ENCODE results near the gene ACVR1B. TPM values are rescaled to one million over a fixed set of nuclear protein-coding genes. Genes with fewer than 3 reads are reported as not detected.

The ACVR1B gene
- total RNA-seq, 1 donor from 2014 or later = 65.7 TPM

DNA sequence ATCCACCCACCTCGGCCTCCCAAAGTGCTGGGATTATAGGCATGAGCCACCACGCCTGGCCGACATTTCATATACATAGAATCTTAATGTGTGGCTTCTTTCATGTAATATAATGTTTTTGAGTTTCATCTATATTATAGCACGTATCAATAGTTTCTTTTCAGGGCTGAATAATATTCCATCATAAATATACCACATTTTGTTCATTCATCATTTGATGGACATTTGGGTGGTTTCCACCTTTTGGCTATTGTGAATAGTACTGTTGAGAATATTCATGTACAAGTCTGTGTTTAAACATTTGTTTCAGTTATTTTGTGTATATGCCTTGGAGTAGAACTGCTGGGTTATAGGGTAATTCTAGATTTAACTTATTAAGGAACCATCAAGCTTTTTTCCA is 12.0 kb downstream of the ACVR1B start:
- Mint-ChIP-seq H3K4me1 (ENCODE audit: low read depth) (peaks cover 40% of the 10 kb centered on the region), H3K36me3 (ENCODE audit: insufficient read depth) (peaks cover 43% of the 10 kb centered on the region), H3K4me3 (ENCODE audit: low read depth) (no peak overlapping the region), H3K27me3 (no peaks in the 10 kb centered on the region), H3K27ac (peak overlapping the region; percentile 57), H3K9me3 (ENCODE audit: low read depth) (peaks cover 18% of the 10 kb centered on the region)
- TF ChIP-seq, protein P1, sequence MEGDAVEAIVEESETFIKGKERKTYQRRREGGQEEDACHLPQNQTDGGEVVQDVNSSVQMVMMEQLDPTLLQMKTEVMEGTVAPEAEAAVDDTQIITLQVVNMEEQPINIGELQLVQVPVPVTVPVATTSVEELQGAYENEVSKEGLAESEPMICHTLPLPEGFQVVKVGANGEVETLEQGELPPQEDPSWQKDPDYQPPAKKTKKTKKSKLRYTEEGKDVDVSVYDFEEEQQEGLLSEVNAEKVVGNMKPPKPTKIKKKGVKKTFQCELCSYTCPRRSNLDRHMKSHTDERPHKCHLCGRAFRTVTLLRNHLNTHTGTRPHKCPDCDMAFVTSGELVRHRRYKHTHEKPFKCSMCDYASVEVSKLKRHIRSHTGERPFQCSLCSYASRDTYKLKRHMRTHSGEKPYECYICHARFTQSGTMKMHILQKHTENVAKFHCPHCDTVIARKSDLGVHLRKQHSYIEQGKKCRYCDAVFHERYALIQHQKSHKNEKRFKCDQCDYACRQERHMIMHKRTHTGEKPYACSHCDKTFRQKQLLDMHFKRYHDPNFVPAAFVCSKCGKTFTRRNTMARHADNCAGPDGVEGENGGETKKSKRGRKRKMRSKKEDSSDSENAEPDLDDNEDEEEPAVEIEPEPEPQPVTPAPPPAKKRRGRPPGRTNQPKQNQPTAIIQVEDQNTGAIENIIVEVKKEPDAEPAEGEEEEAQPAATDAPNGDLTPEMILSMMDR (IDR thresholded peaks at IDR 0.05; ENCODE audit: unreplicated experiment) = no peak
- no peak for DNase-seq (ENCODE audit: low spot score, unreplicated experiment)

DNA sequence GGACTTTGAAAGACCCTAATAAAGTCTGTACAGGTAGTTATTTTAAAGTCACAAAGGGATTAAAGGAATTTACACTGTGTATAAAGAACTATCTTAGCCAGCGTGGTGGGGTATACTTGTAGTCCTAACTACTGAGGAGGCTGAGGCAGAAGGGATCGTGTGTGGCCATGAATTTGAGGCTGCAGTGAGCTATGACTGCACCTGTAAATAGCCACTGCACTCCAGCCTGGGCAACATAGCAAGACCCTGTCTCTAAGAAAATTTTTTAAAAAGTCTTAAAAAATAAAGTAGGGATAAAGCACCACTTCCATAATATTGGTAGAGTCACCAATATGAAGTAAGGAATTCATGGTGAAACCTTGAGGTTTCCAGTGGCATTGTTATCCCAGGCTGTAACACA is 18.1 kb downstream of the ACVR1B start:
- Mint-ChIP-seq H3K36me3 (ENCODE audit: insufficient read depth) (peaks cover 16% of the 10 kb centered on the region), H3K4me1 (ENCODE audit: low read depth) (peaks cover 33% of the 10 kb centered on the region), H3K27ac (no peak overlapping the region), H3K9me3 (ENCODE audit: low read depth) (peaks cover 14% of the 10 kb centered on the region), H3K4me3 (ENCODE audit: low read depth) (no peak overlapping the region), H3K27me3 (no peaks in the 10 kb centered on the region)
- TF ChIP-seq, protein P1 (IDR thresholded peaks at IDR 0.05; ENCODE audit: unreplicated experiment) = no peak
- DNase-seq (ENCODE audit: low spot score, unreplicated experiment) = no peak

- H3K4me1 Mint-ChIP-seq (ENCODE audit: low read depth) = peaks cover 46% of the 10 kb centered on the region
- H3K27ac Mint-ChIP-seq = peak overlapping the region; percentile 59
- no peak overlapping the region for H3K4me3 Mint-ChIP-seq (ENCODE audit: low read depth)
- no peaks in the 10 kb centered on the region for H3K27me3 Mint-ChIP-seq
- DNase-seq (ENCODE audit: low spot score, unreplicated experiment) = peak; percentile 17
- TF ChIP-seq, protein P1 (IDR thresholded peaks at IDR 0.05; ENCODE audit: unreplicated experiment) = peak; percentile 70
- peaks cover under 1% of the 10 kb centered on the region for H3K9me3 Mint-ChIP-seq (ENCODE audit: low read depth)
- H3K36me3 Mint-ChIP-seq (ENCODE audit: insufficient read depth) = peaks cover 9% of the 10 kb centered on the region
These were observed 19.6 kb downstream of the ACVR1B start for GRCh38 chr12:51970904-51971646.

GRCh38 chr12:51971679-51972421 is 20.4 kb downstream of the ACVR1B start:
- Mint-ChIP-seq H3K27ac (no peak overlapping the region), H3K4me1 (ENCODE audit: low read depth) (peaks cover 54% of the 10 kb centered on the region)

DNA sequence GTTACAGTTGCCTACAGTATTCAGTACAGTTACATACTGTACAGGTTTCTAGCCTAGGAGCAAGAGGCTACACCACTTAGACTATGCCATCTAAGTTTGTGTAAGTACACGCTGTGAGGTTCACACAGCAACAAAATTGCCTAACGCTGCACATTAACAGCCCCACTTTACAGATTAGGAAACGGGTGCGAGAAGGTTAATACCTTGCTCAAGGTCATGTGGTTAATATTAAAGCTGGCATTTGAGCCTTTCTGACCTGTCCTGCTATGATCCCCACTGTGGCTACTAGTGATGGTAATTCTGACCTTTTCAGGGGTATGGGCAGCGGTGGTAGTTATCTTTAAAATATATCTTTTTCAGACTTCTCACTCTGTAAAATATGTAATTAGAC is 20.9 kb downstream of the ACVR1B start:
- Mint-ChIP-seq H3K9me3 (ENCODE audit: low read depth) (no peaks in the 10 kb centered on the region), H3K4me3 (ENCODE audit: low read depth) (no peak overlapping the region), H3K36me3 (ENCODE audit: insufficient read depth) (peaks cover 16% of the 10 kb centered on the region), H3K4me1 (ENCODE audit: low read depth) (peaks cover 56% of the 10 kb centered on the region), H3K27me3 (no peaks in the 10 kb centered on the region), H3K27ac (no peak overlapping the region)
- TF ChIP-seq, protein P1 (IDR thresholded peaks at IDR 0.05; ENCODE audit: unreplicated experiment) = no peak
- DNase-seq (ENCODE audit: low spot score, unreplicated experiment) = no peak

More at GRCh38 chr12:51971679-51972421, 20.4 kb downstream of the ACVR1B start:
- no peak overlapping the region for H3K4me3 Mint-ChIP-seq (ENCODE audit: low read depth)
- H3K27me3 Mint-ChIP-seq = no peaks in the 10 kb centered on the region
- no peak for DNase-seq (ENCODE audit: low spot score, unreplicated experiment)
- TF ChIP-seq, protein P1 (IDR thresholded peaks at IDR 0.05; ENCODE audit: unreplicated experiment) = no peak
- peaks cover 14% of the 10 kb centered on the region for H3K36me3 Mint-ChIP-seq (ENCODE audit: insufficient read depth)
- no peaks in the 10 kb centered on the region for H3K9me3 Mint-ChIP-seq (ENCODE audit: low read depth)
